ENCODE data around the gene DTD2. TPM values are rescaled to one million over a fixed set of nuclear protein-coding genes. Genes with fewer than 3 reads are reported as not detected.

DTD2 gene
- total RNA-seq, 1 experiment from 2014 or later: 25.3 TPM

DNA sequence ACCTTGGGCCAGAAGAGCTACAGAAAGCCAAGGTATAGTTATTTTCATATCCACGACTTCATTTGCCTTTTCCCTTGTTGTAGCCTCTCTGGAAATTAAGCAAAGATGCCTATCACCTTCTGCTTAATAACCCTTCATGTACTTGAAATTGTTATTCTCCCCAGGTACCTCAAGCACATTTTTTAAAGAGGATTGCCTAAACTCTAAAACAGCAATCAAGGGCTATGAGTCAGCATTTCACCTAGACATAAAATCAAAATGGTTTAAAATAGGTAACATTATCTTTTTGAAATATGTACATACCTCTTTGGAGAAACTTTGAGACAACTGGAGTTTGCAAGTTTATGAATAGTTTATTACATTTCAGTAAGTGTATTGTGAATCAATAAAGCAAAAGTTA, 11.6 kb downstream of the DTD2 start:
- POLR2A ChIA-PET (ENCODE audit: low non-redundant PET): no interaction called here
- CTCF ChIA-PET: no interaction called here

DNA sequence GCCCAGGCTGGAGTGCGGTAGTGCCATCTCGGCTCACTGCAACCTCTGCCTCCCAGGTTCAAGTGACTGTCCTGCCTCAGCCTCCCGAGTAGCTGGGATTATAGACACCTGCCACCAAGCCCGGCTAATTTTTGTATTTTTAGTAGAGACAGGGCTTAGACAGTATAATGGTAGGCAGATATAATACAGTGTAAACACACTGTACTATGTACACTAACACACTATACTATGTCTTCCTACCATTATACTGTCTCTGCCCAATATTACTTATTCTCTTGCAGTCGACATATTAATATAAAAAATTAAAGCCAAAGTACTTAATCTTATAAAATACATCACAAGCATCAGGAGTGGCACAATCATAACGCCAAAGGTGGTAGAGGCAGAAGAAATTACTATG, 15.0 kb downstream of the DTD2 start:
- Histone ChIP-seq H3K36me3 (ENCODE audit: insufficient read depth, low read length, poor library complexity, severe bottlenecking) (no peaks in the 10 kb centered on the region), H3K4me3 (ENCODE audit: low read depth, low read length, poor library complexity, severe bottlenecking) (no peak overlapping the region), H3K4me1 (ENCODE audit: insufficient read depth, low read length, poor library complexity, severe bottlenecking) (no peaks in the 10 kb centered on the region), H3K27ac (ENCODE audit: low read depth, low read length, poor library complexity, severe bottlenecking) (no peak overlapping the region), H3K27me3 (replicated peaks; ENCODE audit: insufficient read depth, low read depth, low read length, poor library complexity) (no peaks in the 10 kb centered on the region), H3K9me3 (ENCODE audit: low read depth, low read length, poor library complexity, severe bottlenecking) (no peaks in the 10 kb centered on the region)
- no TSS peak for BruUV-seq (replicated peaks)
- TF ChIP-seq EZH2 (IDR thresholded peaks at IDR 0.05; ENCODE audit: borderline replicate concordance, low read depth, low read length, poor library complexity, severe bottlenecking): no peak
- TF ChIP-seq, protein P1, sequence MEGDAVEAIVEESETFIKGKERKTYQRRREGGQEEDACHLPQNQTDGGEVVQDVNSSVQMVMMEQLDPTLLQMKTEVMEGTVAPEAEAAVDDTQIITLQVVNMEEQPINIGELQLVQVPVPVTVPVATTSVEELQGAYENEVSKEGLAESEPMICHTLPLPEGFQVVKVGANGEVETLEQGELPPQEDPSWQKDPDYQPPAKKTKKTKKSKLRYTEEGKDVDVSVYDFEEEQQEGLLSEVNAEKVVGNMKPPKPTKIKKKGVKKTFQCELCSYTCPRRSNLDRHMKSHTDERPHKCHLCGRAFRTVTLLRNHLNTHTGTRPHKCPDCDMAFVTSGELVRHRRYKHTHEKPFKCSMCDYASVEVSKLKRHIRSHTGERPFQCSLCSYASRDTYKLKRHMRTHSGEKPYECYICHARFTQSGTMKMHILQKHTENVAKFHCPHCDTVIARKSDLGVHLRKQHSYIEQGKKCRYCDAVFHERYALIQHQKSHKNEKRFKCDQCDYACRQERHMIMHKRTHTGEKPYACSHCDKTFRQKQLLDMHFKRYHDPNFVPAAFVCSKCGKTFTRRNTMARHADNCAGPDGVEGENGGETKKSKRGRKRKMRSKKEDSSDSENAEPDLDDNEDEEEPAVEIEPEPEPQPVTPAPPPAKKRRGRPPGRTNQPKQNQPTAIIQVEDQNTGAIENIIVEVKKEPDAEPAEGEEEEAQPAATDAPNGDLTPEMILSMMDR (conservative IDR thresholded peaks at IDR 0.05; ENCODE audit: low read depth, low read length): no peak
- intact Hi-C loops (cut with micrococcal nuclease; ENCODE audit: unreplicated experiment): loop anchor here (5.0 kb wide), 1 partner anchor 1015 kb away; no protein-coding TSS in a partner anchor
- CTCF ChIA-PET: no interaction called here
- no peak for DNase-seq (ENCODE audit: low spot score)
- POLR2A ChIA-PET (ENCODE audit: low non-redundant PET): no interaction called here

More for the DNA sequence above, 11.6 kb downstream of the DTD2 start:
- Histone ChIP-seq H3K4me1 (ENCODE audit: insufficient read depth, low read length, poor library complexity, severe bottlenecking) (no peaks in the 10 kb centered on the region), H3K27me3 (replicated peaks; ENCODE audit: insufficient read depth, low read depth, low read length, poor library complexity) (no peaks in the 10 kb centered on the region), H3K36me3 (ENCODE audit: insufficient read depth, low read length, poor library complexity, severe bottlenecking) (peaks cover 10% of the 10 kb centered on the region), H3K27ac (ENCODE audit: low read depth, low read length, poor library complexity, severe bottlenecking) (no peak overlapping the region), H3K9me3 (ENCODE audit: low read depth, low read length, poor library complexity, severe bottlenecking) (no peaks in the 10 kb centered on the region), H3K4me3 (ENCODE audit: low read depth, low read length, poor library complexity, severe bottlenecking) (no peak overlapping the region)
- no peak for TF ChIP-seq EZH2 (IDR thresholded peaks at IDR 0.05; ENCODE audit: borderline replicate concordance, low read depth, low read length, poor library complexity, severe bottlenecking)
- no peak for DNase-seq (ENCODE audit: low spot score)
- intact Hi-C loops (cut with micrococcal nuclease; ENCODE audit: unreplicated experiment): no loop called here
- BruUV-seq (replicated peaks): no TSS peak

DNA sequence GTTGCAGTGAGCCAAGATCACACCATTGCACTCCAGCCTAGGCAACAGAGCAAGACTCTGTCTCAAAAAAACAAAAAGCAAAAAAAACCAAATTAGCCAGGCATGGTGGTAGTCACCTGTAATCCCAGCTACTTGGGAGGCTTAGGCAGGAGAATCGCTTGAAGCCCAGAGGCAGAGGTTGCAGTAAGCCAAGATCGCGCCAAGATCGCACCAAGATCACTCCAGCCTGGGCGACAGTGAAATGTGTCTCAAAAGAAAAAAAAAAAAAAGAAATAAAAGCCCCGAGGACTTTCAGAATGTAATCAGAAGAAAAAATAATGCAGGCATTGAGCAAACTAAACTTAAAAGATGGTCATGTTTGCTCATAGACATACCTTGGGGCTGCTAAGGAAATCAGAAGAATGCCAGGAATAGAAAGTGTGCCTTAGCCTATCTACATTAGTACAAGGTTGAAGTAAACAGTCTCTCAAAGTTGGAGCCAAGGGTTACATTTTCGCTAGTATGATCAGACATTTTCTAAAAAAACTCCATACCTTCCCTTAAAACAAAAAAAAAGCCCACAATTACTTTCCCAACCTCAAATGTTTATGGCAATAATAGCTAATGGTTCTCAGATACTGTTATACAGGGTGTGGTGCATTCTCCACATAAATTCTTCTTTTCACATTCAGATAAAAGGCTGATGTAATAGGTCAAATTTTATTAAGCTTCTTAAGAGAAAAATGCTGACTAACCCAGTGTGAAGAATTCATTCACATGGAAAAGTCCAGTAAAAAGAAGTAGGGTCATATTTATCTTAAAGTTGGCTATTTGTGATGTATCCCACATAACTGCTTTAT, 15.8 kb downstream of the DTD2 start:
- Histone ChIP-seq H3K36me3 (ENCODE audit: insufficient read depth, low read length, poor library complexity, severe bottlenecking) (no peaks in the 10 kb centered on the region), H3K4me3 (ENCODE audit: low read depth, low read length, poor library complexity, severe bottlenecking) (no peak overlapping the region), H3K27me3 (replicated peaks; ENCODE audit: insufficient read depth, low read depth, low read length, poor library complexity) (no peaks in the 10 kb centered on the region), H3K4me1 (ENCODE audit: insufficient read depth, low read length, poor library complexity, severe bottlenecking) (no peaks in the 10 kb centered on the region), H3K9me3 (ENCODE audit: low read depth, low read length, poor library complexity, severe bottlenecking) (no peaks in the 10 kb centered on the region), H3K27ac (ENCODE audit: low read depth, low read length, poor library complexity, severe bottlenecking) (no peak overlapping the region)
- no peak for TF ChIP-seq EZH2 (IDR thresholded peaks at IDR 0.05; ENCODE audit: borderline replicate concordance, low read depth, low read length, poor library complexity, severe bottlenecking)
- no TSS peak for BruUV-seq (replicated peaks)
- POLR2A ChIA-PET (ENCODE audit: low non-redundant PET): no interaction called here
- DNase-seq (ENCODE audit: low spot score): peak; percentile 41
- intact Hi-C loops (cut with micrococcal nuclease; ENCODE audit: unreplicated experiment): loop anchor here (5.0 kb wide), 1 partner anchor 1016 kb away; no protein-coding TSS in a partner anchor
- CTCF ChIA-PET: no interaction called here

DNA sequence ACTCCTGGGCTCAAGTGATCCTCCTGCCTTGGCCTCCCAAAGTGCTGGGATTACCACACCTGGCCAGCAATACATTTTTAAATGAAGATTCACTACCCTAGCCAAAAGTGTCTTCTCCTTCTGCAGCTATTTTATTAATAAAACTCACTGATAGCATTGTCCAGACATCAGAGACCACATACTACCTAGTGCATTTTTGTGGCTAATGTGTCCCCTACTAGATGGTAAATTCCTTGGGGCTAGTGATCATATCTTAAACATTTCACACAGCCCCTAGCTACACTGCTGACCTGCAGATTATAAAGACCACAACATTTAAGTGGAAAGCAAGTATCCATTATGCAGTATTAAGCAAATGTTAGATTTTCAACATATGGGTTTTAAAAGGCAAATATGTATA, 17.0 kb downstream of the DTD2 start:
- ChIA-PET POLR2A (ENCODE audit: low non-redundant PET) (no interaction called here), CTCF (no interaction called here)
- H3K4me1 ChIP-seq (ENCODE audit: insufficient read depth, low read length, poor library complexity, severe bottlenecking): peaks cover 6% of the 10 kb centered on the region
- H3K4me3 ChIP-seq (ENCODE audit: low read depth, low read length, poor library complexity, severe bottlenecking): no peak overlapping the region
- H3K9me3 ChIP-seq (ENCODE audit: low read depth, low read length, poor library complexity, severe bottlenecking): no peaks in the 10 kb centered on the region
- no peak for DNase-seq (ENCODE audit: low spot score)
- H3K27me3 ChIP-seq (replicated peaks; ENCODE audit: insufficient read depth, low read depth, low read length, poor library complexity): no peaks in the 10 kb centered on the region
- H3K27ac ChIP-seq (ENCODE audit: low read depth, low read length, poor library complexity, severe bottlenecking): no peak overlapping the region
- TF ChIP-seq EZH2 (IDR thresholded peaks at IDR 0.05; ENCODE audit: borderline replicate concordance, low read depth, low read length, poor library complexity, severe bottlenecking): no peak
- TF ChIP-seq, protein P1 (conservative IDR thresholded peaks at IDR 0.05; ENCODE audit: low read depth, low read length): no peak
- no TSS peak for BruUV-seq (replicated peaks)
- no peaks in the 10 kb centered on the region for H3K36me3 ChIP-seq (ENCODE audit: insufficient read depth, low read length, poor library complexity, severe bottlenecking)
- intact Hi-C loops (cut with micrococcal nuclease; ENCODE audit: unreplicated experiment): loop anchor here (5.0 kb wide), 1 partner anchor 1017 kb away; no protein-coding TSS in a partner anchor

Data from A673 (cell line).